ENCODE data around the gene TK2.

The TK2 gene

DNA sequence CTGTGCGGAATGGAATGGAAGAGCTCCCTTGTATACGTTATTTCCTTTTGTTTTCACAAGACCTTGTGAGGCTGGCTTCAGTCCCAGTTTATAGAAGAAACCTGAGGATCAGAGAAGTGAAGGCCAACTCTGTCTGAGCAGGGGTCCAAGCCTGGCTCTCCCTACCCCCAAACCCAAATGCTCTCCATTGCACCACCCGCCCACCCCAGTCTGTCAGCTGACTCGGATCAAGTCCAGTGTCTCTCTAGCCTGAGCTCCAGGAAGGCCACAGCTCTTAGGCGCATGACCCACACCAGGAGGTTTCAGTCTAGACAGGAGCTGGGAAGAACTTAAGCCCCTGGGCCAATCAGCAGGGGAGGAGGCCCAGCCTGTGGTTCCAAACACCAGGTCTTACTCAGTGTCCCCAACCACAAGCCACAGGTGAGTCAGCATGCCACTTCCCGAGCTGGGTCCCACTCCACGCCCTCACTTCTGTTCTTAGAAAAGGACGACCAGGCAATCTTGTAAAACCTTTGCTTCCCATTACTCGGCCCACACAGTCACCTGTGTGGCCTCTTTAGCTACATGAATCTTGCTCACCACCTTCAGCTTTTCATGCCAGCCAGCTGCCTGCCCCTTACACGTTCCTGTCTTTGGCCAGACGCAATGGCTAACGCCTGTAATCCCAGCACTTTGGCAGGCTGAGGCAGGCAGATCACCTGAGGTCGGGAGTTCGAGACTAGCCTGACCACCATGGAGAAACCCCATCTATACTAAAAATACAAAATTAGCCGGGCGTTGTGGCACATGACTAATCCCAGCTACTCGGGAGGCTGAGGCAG lies 27.8 kb downstream of the TK2 start:
- Histone ChIP-seq H3K36me3 (ENCODE audit: low read length) (no peaks in the 10 kb centered on the region), H4K20me1 (ENCODE audit: low read depth, low read length) (no peaks in the 10 kb centered on the region), H3K79me2 (ENCODE audit: insufficient read depth, low read length) (no peaks in the 10 kb centered on the region), H3K9ac (ENCODE audit: low read length) (no peak overlapping the region), H3K27ac (ENCODE audit: low read depth, low read length) (no peak overlapping the region), H3K4me3 (ENCODE audit: insufficient read depth, low read length, poor library complexity, severe bottlenecking) (no peak overlapping the region), H3K9me3 (ENCODE audit: insufficient read depth, low read length) (no peaks in the 10 kb centered on the region), H2AFZ (ENCODE audit: low read depth, low read length, severe bottlenecking) (no peak overlapping the region), H3K4me2 (ENCODE audit: low read depth, low read length, poor library complexity, severe bottlenecking) (no peak overlapping the region), H3F3A (ENCODE audit: insufficient read depth) (peaks cover 25% of the 10 kb centered on the region), H3K27me3 (ENCODE audit: low read length) (no peaks in the 10 kb centered on the region), H3K9me2 (replicated peaks; ENCODE audit: insufficient read depth, low read length) (no peaks in the 10 kb centered on the region)
- no peak for TF ChIP-seq EZH2phosphoT487 (conservative IDR thresholded peaks at IDR 0.05; ENCODE audit: low read length)

GRCh38 chr16:66521252-66521713 lies 28.6 kb downstream of the TK2 start:
- no peak overlapping the region for H3K4me2 ChIP-seq (ENCODE audit: low read depth, low read length, poor library complexity, severe bottlenecking)
- H3K36me3 ChIP-seq (ENCODE audit: low read length): no peaks in the 10 kb centered on the region
- H3K27ac ChIP-seq (ENCODE audit: low read depth, low read length): no peak overlapping the region
- no peaks in the 10 kb centered on the region for H4K20me1 ChIP-seq (ENCODE audit: low read depth, low read length)
- no peaks in the 10 kb centered on the region for H3K9me3 ChIP-seq (ENCODE audit: insufficient read depth, low read length)
- no peak for TF ChIP-seq CTCF (IDR thresholded peaks at IDR 0.05; ENCODE audit: insufficient read depth, low read length, poor library complexity, severe bottlenecking)
- TF ChIP-seq EZH2phosphoT487 (conservative IDR thresholded peaks at IDR 0.05; ENCODE audit: low read length): no peak
- H3K79me2 ChIP-seq (ENCODE audit: insufficient read depth, low read length): no peaks in the 10 kb centered on the region
- peaks cover 32% of the 10 kb centered on the region for H3F3A ChIP-seq (ENCODE audit: insufficient read depth)
- no peaks in the 10 kb centered on the region for H3K9me2 ChIP-seq (replicated peaks; ENCODE audit: insufficient read depth, low read length)
- H3K27me3 ChIP-seq (ENCODE audit: low read length): no peaks in the 10 kb centered on the region
- no peak overlapping the region for H3K4me3 ChIP-seq (ENCODE audit: insufficient read depth, low read length, poor library complexity, severe bottlenecking)
- H2AFZ ChIP-seq (ENCODE audit: low read depth, low read length, severe bottlenecking): no peak overlapping the region
- H3K9ac ChIP-seq (ENCODE audit: low read length): no peak overlapping the region

DNA sequence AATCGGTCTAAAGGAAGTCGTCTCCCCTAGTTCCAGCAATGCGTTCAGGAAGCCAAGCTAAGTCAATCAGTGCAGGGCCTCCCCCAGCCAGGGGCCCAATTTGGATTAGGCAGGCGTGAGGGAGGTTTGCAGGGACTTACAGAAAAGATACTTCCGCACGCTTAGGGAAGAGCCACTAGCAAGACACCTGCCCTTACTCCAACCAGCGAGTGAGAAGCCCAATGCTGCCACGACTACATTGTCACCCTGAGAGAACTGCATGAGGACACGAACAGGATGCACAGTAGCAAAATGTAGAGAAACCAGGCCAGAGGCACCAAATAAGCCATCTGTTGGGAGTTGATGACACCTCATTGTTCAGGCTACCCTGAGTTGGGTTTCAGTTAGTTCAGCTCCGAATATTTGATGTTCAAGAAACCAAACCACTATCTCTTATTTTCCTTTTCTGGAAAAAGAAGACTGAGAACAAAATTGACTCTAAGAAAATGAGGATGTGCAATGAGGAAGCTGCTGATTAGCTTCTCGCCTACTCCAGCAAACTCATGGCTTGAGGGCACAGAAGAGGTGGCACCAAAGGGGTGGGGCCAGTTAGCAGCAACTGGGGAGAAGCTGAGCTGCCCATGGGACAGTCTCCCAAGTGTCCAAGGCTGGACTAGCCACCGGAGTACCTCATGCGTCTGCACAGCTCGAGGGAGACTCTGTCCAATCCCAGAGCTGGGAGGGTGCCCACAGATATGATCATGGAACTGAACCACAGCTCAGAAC lies 29.3 kb downstream of the TK2 start:
- H3K4me2 ChIP-seq (ENCODE audit: low read depth, low read length, poor library complexity, severe bottlenecking): no peak overlapping the region
- H3K27me3 ChIP-seq (ENCODE audit: low read length): no peaks in the 10 kb centered on the region
- no peaks in the 10 kb centered on the region for H4K20me1 ChIP-seq (ENCODE audit: low read depth, low read length)
- H3K36me3 ChIP-seq (ENCODE audit: low read length): no peaks in the 10 kb centered on the region
- no peaks in the 10 kb centered on the region for H3K9me2 ChIP-seq (replicated peaks; ENCODE audit: insufficient read depth, low read length)
- no peaks in the 10 kb centered on the region for H3K9me3 ChIP-seq (ENCODE audit: insufficient read depth, low read length)
- TF ChIP-seq CTCF (IDR thresholded peaks at IDR 0.05; ENCODE audit: insufficient read depth, low read length, poor library complexity, severe bottlenecking) (no peak), EZH2phosphoT487 (conservative IDR thresholded peaks at IDR 0.05; ENCODE audit: low read length) (no peak)
- no peak overlapping the region for H3K9ac ChIP-seq (ENCODE audit: low read length)
- no peaks in the 10 kb centered on the region for H3K79me2 ChIP-seq (ENCODE audit: insufficient read depth, low read length)
- H3K27ac ChIP-seq (ENCODE audit: low read depth, low read length): no peak overlapping the region
- no peak overlapping the region for H3K4me3 ChIP-seq (ENCODE audit: insufficient read depth, low read length, poor library complexity, severe bottlenecking)
- H3F3A ChIP-seq (ENCODE audit: insufficient read depth): peaks cover 34% of the 10 kb centered on the region
- no peak overlapping the region for H2AFZ ChIP-seq (ENCODE audit: low read depth, low read length, severe bottlenecking)
